HG03139 (cell line): Measurements from ENCODE around the gene CLEC16A.

ENCODE experiments used
- ATAC-seq: cut with Tn5 transposase; IDR thresholded peaks from one replicate; pipeline ENCODE4 v1.9.1; 2021; ENCODE audit not compliant: unreplicated experiment

CLEC16A gene

GRCh38 chr16:11111150-11111549 is 166.8 kb downstream of the CLEC16A start:
- no peak for ATAC-seq

- no peak for ATAC-seq
Measured at GRCh38 chr16:11111856-11112634, 167.7 kb downstream of the CLEC16A start.

- ATAC-seq, result no peak
Measured at GRCh38 chr16:11112723-11113348, 168.5 kb downstream of the CLEC16A start.

DNA sequence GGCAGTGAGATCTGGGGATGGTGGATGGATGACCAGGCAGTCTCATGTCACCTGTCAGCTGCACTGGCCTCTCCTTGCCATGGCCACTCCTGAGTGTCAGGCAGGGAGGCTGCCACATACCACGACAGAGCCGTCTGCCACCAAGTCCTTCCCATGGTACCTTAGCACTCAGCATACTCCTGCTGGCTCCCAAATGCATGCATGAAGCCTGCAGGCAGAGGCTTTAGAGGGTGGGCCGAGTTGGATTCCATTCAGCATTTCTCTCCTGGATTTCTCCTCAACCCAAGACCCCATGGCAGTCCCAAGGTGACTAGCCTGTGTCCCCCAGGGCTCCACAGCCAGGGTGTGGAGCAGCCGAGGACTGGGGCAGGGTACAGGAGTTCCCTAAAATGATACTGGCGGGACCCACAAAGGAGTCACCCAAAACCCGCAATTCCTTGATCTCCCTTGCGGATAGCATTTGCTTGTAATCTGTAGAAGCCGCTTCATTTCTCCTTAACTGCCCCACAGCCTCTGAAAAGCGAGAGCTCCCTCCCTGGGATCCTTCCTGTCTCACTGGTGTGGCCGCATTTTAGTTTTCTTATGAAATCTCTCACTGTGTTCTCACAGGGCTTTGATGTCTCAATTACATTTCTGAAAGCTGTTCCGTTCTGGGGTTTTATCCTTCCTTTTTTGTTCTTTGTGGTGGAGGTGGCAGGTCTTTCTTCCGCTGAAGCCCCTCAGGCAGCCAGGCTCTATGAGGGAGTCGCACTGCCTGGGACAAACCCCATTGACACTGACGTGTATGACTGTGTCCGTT is 170.2 kb downstream of the CLEC16A start:
- ATAC-seq, result no peak

DNA sequence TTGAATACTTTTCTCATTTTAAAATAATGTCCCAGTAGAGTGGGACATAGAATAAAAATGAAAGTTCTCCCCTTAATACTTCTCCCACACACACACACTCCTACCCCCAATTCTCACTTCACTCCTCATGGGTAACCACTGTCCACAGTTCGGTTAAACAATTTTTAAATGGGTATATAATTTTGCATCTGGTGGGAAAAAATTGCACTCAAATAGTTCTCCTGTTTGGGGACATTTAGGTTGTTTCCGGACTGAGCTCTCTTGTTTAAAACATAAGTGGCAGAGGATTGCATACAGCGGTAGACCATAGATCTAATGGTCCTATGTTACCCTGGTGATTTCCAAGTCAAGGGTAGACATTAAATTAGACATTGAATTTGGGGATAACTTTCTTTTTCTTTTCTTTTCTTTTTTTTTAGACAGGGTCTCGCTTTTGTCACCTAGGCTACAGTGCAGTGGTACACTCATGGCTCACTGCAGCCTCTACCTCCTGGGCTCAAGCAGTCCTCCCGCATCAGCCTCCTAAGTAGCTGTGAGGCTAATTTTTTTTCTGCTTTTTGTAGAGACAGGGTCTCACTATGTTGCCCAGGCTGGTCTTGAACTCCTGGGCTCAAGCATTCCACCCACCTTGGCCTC is 173.3 kb downstream of the CLEC16A start:
- ATAC-seq, result no peak

DNA sequence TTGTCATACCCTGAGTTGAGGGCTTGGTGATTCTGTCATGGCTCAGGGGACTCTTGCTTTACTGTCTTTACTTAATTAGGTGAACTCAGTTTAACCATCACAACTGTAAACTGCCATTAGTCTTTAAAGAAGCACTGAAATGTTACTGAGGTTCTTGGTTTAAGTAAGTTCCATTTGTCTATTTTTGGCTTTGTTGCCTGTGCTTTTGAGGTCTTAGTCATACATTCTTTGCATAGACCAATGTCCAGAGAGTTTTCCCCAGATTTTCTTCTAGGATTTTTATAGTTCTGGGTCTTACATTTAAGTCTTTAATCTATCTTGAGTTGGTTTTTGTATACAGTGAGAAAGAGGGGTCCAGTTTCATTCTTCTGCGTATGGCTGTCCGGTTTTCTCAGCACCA is 174.1 kb downstream of the CLEC16A start:
- no peak for ATAC-seq

DNA sequence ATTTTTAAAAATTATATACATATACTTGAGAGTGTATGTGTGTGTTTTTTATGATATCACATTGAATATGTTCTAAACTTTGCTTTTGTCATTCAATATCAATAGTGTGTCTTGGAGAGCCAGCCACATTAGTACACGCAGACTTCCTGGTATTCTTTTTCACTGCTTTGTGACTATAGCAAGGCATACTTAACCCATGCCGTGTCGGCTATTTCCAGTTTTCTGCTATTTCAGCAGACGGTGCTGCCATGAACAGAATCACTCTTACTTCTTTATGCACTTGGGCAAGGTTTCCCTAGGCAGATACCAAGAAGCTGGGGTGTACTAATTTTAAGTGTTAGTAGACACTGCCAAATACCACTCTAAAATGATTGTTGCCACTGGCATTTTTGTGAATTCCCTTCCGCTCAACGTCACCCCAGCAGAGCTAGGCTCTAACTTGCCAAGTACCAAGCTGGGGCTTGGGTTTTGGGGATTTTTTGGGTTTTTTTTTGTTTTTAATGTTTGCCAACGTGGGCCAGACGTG is 176.8 kb downstream of the CLEC16A start:
- no peak for ATAC-seq

DNA sequence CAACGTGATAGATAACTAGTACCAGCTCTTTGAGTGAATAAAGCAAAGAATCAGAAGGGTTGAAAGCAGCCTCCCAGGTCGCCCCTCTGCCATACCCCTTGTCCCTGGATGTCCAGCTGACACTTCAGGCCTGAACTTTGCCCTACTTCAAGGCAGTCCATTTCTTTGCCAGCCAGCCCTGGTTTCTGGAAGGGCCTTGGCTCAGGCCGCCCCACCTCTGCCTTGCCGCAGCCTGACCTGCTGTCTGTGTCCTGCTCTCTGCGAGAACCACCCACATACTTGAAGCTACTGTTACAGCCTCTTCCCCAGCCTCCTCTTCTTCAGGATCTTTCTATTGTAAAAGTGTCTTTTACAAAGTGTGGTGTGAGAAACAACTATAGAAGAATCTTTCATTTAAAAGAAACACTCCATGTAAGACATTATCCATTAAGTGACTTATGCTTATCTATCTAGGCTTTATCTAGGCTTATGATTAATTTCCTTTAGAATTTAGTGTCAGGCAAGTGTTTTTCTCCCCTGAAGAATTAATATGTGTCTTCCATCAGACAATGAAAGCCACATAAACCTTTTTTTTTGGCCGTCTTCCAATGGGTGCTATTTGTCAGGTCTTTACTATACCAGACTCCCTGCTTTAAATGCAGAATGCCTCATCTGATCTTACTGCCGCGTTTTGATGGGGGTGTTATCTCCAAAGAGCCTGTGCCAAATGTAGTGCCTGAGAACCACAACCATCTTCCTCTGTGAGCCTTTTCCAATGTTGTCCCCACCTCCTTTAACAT is 177.7 kb downstream of the CLEC16A start:
- ATAC-seq, result no peak

DNA sequence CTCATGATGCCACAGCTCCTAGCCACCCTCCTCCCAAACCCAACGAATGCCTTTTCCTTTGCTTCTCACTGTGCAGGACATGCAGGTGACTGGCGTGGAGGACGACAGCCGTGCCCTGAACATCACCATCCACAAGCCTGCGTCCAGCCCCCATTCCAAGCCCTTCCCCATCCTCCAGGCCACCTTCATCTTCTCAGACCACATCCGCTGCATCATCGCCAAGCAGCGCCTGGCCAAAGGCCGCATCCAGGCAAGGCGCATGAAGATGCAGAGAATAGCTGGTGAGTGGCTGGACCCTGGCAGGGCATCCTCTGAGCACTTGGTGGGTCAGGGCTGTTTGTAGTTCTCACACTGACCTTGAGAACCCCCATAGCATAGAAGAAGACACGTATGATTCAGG is 179.3 kb downstream of the CLEC16A start:
- no peak for ATAC-seq

DNA sequence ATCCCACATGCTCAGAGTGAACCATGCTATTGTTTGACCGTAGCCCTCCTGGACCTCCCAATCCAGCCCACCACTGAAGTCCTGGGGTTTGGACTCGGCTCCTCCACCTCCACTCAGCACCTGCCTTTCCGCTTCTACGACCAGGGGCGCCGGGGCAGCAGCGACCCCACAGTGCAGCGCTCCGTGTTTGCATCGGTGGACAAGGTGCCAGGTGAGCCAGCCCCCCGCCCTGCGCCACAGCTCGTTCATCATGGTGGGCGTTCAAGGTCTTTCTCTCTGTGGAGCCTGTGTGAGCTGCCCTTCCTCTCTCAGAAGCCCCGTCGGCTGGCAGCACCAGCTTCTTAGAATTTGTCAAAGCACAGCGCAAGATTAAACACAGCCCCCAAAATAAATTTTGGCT is 181.6 kb downstream of the CLEC16A start:
- ATAC-seq, result no peak

- no peak for ATAC-seq
Measured at GRCh38 chr16:11126399-11127054, 182.2 kb downstream of the CLEC16A start.

DNA sequence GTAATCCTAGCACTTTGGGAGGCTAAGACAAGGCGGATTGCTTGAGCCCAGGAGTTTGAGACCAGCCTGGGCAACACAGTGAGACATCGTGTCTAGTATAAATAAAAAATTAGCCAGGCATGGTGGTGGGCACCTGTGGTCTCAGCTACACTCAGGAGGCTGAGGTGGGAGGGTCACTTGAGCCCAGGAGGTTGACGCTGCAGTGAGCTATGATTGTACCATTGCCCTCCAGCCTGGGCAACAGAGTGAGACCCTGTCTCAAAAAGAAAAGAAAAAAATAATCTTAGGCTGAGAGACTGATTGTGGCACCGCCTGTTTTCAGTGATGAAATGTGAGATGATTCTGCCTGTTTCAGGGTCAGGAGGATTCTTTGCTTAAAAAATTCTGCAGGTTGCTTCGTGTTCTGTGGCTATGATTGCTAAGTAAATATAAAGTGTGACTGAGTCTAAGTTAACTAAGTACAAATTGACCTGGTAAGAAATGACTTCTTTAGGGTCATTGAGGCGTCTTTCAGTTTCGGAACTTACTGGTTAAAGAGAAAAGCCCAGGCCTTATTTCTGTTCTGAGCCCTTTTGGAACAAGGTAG is 183.3 kb downstream of the CLEC16A start:
- no peak for ATAC-seq

- ATAC-seq, result no peak
Measured at GRCh38 chr16:11128211-11129141, 184.1 kb downstream of the CLEC16A start.

DNA sequence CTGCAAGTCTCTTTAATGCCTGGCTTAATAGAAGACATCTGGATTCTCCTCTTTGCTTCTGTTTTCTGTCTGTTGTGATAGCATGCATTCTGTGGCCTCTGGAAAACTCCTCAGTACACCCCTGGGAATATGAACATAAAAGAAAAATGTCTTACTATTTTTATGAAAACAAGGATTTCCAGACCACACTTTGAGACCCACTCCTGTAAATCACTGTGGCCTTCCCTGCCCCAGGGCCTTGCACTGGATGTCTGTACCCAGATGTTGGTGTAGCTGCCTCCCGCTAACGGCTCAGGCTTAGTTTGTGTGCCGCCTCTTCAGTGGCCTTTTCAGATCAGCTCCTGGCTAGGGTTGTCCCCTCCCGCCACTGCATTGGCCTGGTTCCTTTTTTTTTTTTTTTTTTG is 185.0 kb downstream of the CLEC16A start:
- ATAC-seq, result no peak

DNA sequence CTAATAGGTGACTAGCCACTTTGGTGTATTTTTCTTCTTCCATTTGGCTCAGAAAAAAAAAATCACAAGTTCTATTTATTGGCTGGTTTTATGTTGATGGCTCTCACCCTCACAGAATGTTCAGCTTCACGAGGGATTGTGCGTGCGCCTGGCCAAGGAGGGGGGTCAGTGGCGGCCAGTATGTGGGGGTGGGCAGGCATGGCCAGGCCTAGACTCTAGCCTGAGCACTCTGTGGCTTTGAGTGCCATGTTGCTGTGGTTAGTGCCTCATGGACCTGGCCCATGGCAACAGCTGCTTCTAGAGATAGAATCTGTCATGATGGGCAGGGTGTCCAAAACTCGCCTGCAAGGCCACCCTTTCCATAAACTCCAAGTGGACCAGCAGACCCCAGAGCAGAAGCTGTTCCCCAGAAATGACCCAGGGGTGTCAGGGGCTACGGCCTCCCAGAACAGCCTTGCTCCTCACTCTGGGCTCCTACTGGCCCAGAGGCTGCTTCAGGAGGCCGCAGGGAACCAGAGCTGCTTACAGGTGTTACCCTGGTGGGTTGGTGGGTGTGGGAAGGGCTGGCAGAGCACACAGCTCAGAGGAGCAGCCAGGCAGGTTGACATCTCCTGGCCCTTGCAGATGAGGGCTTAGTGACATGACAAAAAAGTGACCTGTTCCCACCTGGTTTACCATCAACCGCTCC is 186.8 kb downstream of the CLEC16A start:
- no peak for ATAC-seq

DNA sequence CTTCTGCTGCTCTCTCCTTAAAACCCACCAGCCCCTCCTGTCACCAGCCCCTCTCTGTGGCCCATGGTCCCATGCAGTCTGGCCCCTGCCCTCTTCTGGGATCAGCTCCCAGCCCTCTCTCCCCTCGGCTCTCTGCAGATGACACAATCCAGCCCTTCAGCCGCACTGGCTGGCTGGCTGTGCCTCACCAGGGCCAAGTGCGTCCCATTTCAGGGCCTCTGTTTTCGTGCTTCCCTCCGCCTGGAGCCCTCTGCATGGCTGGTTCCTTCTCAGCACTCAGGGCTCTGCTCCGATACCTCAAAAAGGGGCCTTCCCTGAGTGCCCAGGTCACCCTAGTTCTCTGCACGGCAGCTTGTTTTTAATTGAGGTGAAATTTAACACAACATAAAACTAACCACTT is 187.3 kb downstream of the CLEC16A start:
- no peak for ATAC-seq

DNA sequence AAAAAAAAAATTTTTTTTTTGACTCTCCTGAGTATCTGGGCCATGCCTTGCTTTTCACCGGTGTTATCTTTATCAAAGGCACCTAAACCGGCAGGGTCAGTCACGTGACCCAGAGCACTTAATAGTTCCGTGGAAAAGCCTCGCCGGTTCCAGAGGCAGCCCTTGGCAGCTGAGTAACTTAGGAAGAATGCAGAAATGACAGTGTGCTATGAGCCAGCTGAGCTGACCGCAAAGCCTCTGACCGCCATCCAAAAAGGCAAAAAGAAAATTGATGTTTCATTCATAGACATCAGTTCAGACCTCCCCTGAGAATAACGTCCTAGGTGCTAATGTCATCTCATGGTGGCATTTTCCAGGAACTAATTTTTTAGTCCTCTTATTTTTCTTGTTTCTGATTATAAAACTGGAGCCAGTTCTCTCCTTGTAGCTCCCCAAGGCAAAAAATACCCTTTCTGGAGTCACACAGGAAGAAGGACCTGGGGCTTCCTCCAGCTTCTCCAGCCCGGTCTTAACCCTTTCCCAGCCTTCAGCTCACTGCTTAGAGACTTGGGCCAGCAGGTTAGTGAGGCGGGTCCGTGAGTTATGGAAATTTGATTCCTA is 189.1 kb downstream of the CLEC16A start:
- ATAC-seq, result no peak
